ENCODE data around the gene PRSS21. TPM values are rescaled to one million over a fixed set of nuclear protein-coding genes. Genes with fewer than 3 reads are reported as not detected.

PRSS21 gene
- total and polyA plus RNA-seq, 5 experiments from 2014 or later: 1.5 to 14.7 (median 2.9) TPM

Other genes starting within 250 kb of the PRSS21 start
- 10 to 100 TPM; 24.3 to 25.5 TPM for gene KCTD5, start 134.7 kb upstream of the PRSS21 start, total RNA-seq
- gene KCTD5, start 134.7 kb upstream of the PRSS21 start, polyA plus RNA-seq: 10 to 100 TPM; 10.8 to 18.4 (median 12.9) TPM
- gene PRSS27, start 97.0 kb upstream of the PRSS21 start, total RNA-seq: 1 to 10 TPM in 1 of 2 experiments, under 1 TPM in 1; 0.81 to 1.2 TPM
- under 1 TPM in 1 of 3 donors, not detected in 2; 0.06 TPM for gene PRSS27, start 97.0 kb upstream of the PRSS21 start, polyA plus RNA-seq
- 100 to 1,000 TPM; 927 to 965 TPM for gene SRRM2, start 64.6 kb upstream of the PRSS21 start, total RNA-seq
- 100 to 1,000 TPM in 1 of 3 donors, 10 to 100 TPM in 2; 25.5 to 110 (median 62.4) TPM for gene SRRM2, start 64.6 kb upstream of the PRSS21 start, polyA plus RNA-seq
- 100 to 1,000 TPM; 121 to 137 TPM for gene ELOB, start 40.0 kb upstream of the PRSS21 start, total RNA-seq
- 100 to 1,000 TPM; 230 to 301 (median 288) TPM for gene ELOB, start 40.0 kb upstream of the PRSS21 start, polyA plus RNA-seq
- gene PRSS33, start 29.7 kb upstream of the PRSS21 start, total RNA-seq: not detected
- under 1 TPM in 1 of 3 donors, not detected in 2; 0.99 TPM for gene PRSS33, start 29.7 kb upstream of the PRSS21 start, polyA plus RNA-seq
- gene PRSS41, start 18.8 kb upstream of the PRSS21 start, total RNA-seq: not detected
- gene PRSS41, start 18.8 kb upstream of the PRSS21 start, polyA plus RNA-seq: not detected
- gene ZG16B, start 13.1 kb downstream of the PRSS21 start, total RNA-seq: not detected
- gene ZG16B, start 13.1 kb downstream of the PRSS21 start, polyA plus RNA-seq: not detected
- gene PRSS22, start 40.9 kb downstream of the PRSS21 start, total RNA-seq: not detected
- gene PRSS22, start 40.9 kb downstream of the PRSS21 start, polyA plus RNA-seq: not detected
- gene FLYWCH2, start 66.0 kb downstream of the PRSS21 start, total RNA-seq: 10 to 100 TPM; 22.2 to 26.0 TPM
- gene FLYWCH2, start 66.0 kb downstream of the PRSS21 start, polyA plus RNA-seq: 10 to 100 TPM; 18.0 to 28.8 (median 26.5) TPM
- gene FLYWCH1, start 94.7 kb downstream of the PRSS21 start, total RNA-seq: 100 to 1,000 TPM; 109 to 113 TPM
- 10 to 100 TPM in 2 of 3 donors, 1 to 10 TPM in 1; 5.9 to 18.4 (median 13.5) TPM for gene FLYWCH1, start 94.7 kb downstream of the PRSS21 start, polyA plus RNA-seq
- not detected for gene KREMEN2, start 147.0 kb downstream of the PRSS21 start, total RNA-seq
- not detected for gene KREMEN2, start 147.0 kb downstream of the PRSS21 start, polyA plus RNA-seq
- gene PAQR4, start 152.1 kb downstream of the PRSS21 start, total RNA-seq: under 1 TPM; 0.27 to 0.60 TPM
- gene PAQR4, start 152.1 kb downstream of the PRSS21 start, polyA plus RNA-seq: under 1 TPM in 2 of 3 donors, not detected in 1; 0.28 to 0.79 TPM
- not detected for gene PKMYT1, start 163.2 kb downstream of the PRSS21 start, total RNA-seq
- gene PKMYT1, start 163.2 kb downstream of the PRSS21 start, polyA plus RNA-seq: under 1 TPM in 1 of 3 donors, not detected in 2; 0.37 TPM
- not detected for gene CLDN9, start 195.7 kb downstream of the PRSS21 start, total RNA-seq
- gene CLDN9, start 195.7 kb downstream of the PRSS21 start, polyA plus RNA-seq: not detected
- not detected for gene CLDN6, start 200.9 kb downstream of the PRSS21 start, total RNA-seq
- not detected for gene CLDN6, start 200.9 kb downstream of the PRSS21 start, polyA plus RNA-seq
- gene TNFRSF12A, start 203.1 kb downstream of the PRSS21 start, total RNA-seq: under 1 TPM in 1 of 2 experiments, not detected in 1; 0.57 TPM
- gene TNFRSF12A, start 203.1 kb downstream of the PRSS21 start, polyA plus RNA-seq: under 1 TPM in 1 of 3 donors, not detected in 2; 0.33 TPM
- gene HCFC1R1, start 206.7 kb downstream of the PRSS21 start, total RNA-seq: 10 to 100 TPM; 14.0 to 15.1 TPM
- gene HCFC1R1, start 206.7 kb downstream of the PRSS21 start, polyA plus RNA-seq: 10 to 100 TPM; 13.1 to 16.5 (median 16.5) TPM
- 10 to 100 TPM; 24.2 to 24.9 TPM for gene THOC6, start 206.8 kb downstream of the PRSS21 start, total RNA-seq
- 10 to 100 TPM; 45.2 to 59.0 (median 58.8) TPM for gene THOC6, start 206.8 kb downstream of the PRSS21 start, polyA plus RNA-seq
- gene BICDL2, start 219.7 kb downstream of the PRSS21 start, total RNA-seq: not detected
- gene BICDL2, start 219.7 kb downstream of the PRSS21 start, polyA plus RNA-seq: not detected
- gene MMP25, start 229.3 kb downstream of the PRSS21 start, total RNA-seq: under 1 TPM; 0.38 to 0.60 TPM
- under 1 TPM; 0.36 to 0.94 (median 0.60) TPM for gene MMP25, start 229.3 kb downstream of the PRSS21 start, polyA plus RNA-seq
- 100 to 1,000 TPM; 363 to 375 TPM for gene IL32, start 248.4 kb downstream of the PRSS21 start, total RNA-seq
- gene IL32, start 248.4 kb downstream of the PRSS21 start, polyA plus RNA-seq: 1,000 to 10,000 TPM; 1,686 to 2,118 (median 1,952) TPM